PC-9 (cell line): ENCODE results near the gene IVL.

Experiments
- CTCF ChIP-seq: fragments of 200-600 bp; sonication (generic); conservative IDR thresholded peaks from 2 replicates; pipeline ENCODE4 v1.6.1; 2017; ENCODE audit warnings: mixed run types, antibody characterized with exemption, mild to moderate bottlenecking, moderate library complexity
- EZH2 ChIP-seq: fragments of 200-600 bp; sonication (generic); IDR thresholded peaks from 2 replicates; pipeline ENCODE4 v1.8.0; 2017; ENCODE audit warnings: antibody characterized with exemption, low read depth

GRCh38 chr1:152953761-152954160, 45.4 kb downstream of the IVL start:
- no peak for TF ChIP-seq CTCF
- TF ChIP-seq EZH2, result no peak
